RPMI7951 (cell line): ENCODE measurements around the gene IFITM2. TPM values are rescaled to one million over a fixed set of nuclear protein-coding genes. Genes with fewer than 3 reads are reported as not detected.
"Not testable (repeated sequence)": the region's sequence is repeated elsewhere in the genome, so short reads cannot be mapped to it uniquely, and the experiment has no call there.

Experiments used
- DNase-seq: peaks from one replicate; pipeline ENCODE4 v3.0.0-alpha.2; 2012; ENCODE audit warnings: low read depth
- total RNA-seq: library from RNA; depleted of rRNA; stranded (reverse); fragments of >200 nt; shearing (Covaris generic); gene quantifications from 2 replicates; pipeline ENCODE4 v1.2.3, GENCODE V29; 2014

Gene IFITM2
- total RNA-seq, 1 experiment from 2014 or later: 28.0 TPM

DNA sequence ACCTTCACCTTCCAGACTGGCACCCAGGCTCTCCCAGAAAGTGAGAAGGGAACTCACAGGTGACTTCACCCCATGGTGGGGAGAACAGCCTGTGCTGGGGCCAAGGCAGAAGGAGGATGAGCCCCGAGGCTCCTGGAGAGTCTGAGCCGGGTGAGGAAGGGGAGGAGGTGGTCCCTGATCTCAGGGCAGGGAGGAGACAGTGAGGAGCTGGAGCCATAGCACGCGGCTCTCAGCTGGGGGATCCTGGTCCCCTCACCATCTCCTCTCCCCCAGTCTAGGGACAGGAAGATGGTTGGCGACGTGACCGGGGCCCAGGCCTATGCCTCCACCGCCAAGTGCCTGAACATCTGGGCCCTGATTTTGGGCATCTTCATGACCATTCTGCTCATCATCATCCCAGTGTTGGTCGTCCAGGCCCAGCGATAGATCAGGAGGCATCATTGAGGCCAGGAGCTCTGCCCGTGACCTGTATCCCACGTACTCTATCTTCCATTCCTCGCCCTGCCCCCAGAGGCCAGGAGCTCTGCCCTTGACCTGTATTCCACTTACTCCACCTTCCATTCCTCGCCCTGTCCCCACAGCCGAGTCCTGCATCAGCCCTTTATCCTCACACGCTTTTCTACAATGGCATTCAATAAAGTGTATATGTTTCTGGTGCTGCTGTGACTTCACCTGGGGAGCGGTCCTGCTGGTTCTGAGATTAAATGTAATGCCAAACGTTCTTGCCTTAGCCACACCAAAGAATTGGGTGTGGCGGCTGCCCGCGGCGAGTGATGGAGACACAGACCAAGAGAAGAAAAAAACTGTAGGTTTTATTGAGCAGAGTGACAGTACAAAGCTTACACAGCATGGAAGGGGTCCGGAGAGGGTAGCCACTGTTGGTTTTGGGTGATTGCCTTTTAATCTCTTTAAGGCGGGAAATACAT lies 1.4 kb downstream of the IFITM2 start:
- not testable (repeated sequence) for DNase-seq

GRCh38 chr11:309979-310572 lies 2.5 kb downstream of the IFITM2 start:
- DNase-seq: not testable (repeated sequence)

DNA sequence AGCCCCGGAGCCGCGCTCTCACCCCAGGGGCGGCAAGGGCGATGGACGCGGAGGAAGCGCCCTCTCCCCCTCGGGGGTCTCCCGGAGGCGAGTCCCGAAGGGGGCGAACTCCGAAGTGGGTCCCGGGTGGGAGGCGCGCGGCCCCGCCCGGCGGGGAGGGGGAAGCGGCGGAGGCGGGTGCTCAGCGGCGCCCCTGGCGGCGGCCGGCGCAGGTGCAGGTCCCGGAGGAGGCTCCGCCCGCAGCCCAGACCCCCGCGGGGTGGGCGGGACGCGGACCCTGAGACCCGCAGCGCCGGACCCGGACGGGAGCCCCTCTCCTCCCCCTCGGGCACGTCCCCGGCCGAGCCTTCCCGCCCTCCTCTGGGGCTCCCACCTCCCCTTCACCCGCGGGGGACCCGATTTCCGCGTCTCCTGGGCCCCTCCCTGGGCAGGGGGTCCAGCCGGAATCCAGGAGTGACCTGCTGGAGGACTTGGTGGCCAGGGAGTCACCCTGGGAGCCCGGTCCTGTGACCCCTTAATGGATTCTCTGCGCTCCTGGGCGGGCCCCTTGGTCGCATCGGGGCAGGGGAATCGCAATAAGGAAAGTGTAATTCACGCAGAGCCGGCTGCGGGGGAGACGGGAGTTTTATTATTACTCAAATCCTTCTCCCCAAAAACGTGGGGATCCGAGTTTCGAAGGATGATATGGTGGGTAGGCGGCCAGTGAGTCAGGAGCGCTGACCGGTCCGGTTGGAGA lies 3.6 kb downstream of the IFITM2 start:
- not testable (repeated sequence) for DNase-seq

- DNase-seq: no peak
Observed at GRCh38 chr11:312092-312816, 4.6 kb downstream of the IFITM2 start.

DNA sequence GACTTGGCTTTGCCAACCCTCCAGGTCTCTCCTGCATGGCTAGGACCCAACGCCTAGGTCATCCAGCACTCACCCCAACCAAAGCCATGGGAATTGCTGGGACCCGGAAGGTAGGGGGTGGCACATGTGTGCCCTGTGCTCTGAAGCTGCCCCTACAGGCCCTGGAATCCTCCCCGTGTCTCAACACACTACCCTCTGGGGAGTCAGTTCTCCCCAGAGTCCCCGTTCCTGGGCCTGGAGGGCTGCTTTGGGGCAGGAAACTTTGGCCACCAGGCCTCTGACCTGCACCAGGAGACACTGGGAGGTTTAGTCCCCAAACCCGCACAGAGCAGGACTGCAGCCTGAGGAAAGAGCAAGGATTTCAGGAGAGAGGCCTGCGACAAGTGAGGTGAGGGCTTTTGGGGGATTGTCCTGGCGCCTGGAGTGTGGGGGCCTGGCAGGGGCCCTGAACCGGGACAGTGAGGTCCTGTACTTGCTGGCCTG lies 5.7 kb downstream of the IFITM2 start:
- no peak for DNase-seq

GRCh38 chr11:313787-314553 lies 6.4 kb downstream of the IFITM2 start, which contains the start of gene IFITM1:
Gene IFITM1 (plus strand): TSS chr11:314040. CDS start chr11:314171, 131 bp downstream.
- peak; percentile 58 for DNase-seq

DNA sequence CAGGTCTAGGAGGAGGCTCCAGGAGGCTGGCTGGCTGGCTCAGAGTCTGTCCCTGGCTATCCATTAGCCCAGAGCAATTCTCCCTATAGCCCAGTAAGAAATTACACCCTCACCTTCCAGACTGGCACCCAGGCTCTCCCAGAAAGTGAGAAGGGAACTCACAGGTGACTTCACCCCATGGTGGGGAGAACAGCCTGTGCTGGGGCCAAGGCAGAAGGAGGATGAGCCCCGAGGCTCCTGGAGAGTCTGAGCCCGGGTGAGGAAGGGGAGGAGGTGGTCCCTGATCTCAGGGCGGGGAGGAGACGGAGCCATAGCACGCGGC lies 6.9 kb downstream of the IFITM2 start:
- not testable (repeated sequence) for DNase-seq

DNA sequence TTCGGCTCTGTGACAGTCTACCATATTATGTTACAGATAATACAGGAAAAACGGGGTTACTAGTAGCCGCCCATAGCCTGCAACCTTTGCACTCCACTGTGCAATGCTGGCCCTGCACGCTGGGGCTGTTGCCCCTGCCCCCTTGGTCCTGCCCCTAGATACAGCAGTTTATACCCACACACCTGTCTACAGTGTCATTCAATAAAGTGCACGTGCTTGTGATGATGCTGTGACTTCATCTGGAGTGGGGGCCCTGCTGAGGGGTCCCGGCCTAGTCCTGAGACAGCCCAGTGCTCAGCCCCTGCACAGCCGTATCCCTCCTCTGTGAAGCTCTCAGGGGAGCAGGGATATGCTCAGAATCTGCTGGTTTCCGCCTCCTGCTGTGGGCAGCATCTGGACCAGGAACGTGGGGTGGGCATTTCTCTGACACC lies 7.5 kb downstream of the IFITM2 start:
- DNase-seq: no peak

GRCh38 chr11:315516-315994 lies 7.9 kb downstream of the IFITM2 start:
- DNase-seq: no peak

DNA sequence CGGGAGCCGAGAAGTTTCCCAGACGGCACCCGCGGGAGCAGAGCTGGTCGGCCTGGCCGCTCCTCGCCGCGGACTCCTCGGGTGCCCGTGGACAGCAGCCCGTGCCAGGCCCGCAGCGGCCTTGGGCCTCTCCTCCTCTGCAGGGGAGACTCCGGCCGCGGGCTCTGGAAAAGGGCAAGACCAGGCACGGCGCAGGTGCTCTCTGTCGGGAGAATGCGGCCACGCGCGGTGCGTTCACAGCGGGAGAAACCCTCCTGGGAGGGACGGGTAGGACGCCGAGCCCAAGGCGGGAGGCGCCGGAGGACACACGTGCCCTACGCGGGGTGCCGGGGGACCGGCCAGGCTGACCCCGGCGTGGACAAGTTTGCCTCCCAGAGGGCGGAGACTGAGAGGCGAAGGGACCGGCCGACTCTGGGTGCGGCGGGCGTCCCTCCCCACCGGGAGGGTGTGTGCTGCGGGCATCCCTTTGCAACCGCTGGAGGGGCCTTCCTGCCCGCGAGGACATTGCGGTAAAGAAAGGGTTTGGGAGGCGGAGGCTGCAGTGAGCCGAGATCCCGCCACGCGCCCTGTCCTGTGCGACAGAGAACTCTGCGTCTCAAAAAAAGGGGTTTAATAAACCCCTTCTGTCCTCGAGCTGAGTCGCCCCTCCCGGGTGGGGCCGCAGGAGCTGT lies 8.6 kb downstream of the IFITM2 start:
- DNase-seq: no peak

GRCh38 chr11:316891-317301 lies 9.3 kb downstream of the IFITM2 start:
- DNase-seq: no peak

- DNase-seq: not testable (repeated sequence)
Observed at GRCh38 chr11:317668-318404, 10.2 kb downstream of the IFITM2 start.

- not testable (repeated sequence) for DNase-seq
Observed at GRCh38 chr11:318405-319120, 10.9 kb downstream of the IFITM2 start.

GRCh38 chr11:319121-319887 lies 11.7 kb downstream of the IFITM2 start:
- DNase-seq: not testable (repeated sequence)

- DNase-seq: not testable (repeated sequence)
Observed at GRCh38 chr11:319888-320273, 12.3 kb downstream of the IFITM2 start.

DNA sequence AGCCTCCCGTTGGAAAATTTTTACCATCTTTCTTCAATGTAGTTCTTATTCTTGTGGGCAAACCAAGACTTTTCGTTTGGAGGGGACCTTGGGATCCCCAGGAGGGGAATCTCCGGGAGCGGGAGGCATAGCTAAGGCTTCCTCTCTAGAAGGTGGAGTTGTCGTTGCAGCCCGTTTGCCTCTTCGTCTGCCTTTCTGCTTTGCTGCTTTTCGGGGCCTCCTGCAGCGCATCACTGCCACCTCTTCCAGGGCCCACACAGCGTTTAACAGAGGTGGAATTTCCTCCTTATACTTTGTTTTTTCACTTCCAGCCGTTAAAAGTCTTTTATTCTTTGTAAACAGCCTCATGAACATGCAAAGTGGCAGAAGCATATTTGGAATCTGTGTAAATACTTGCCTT lies 16.5 kb downstream of the IFITM2 start:
- no peak for DNase-seq

DNA sequence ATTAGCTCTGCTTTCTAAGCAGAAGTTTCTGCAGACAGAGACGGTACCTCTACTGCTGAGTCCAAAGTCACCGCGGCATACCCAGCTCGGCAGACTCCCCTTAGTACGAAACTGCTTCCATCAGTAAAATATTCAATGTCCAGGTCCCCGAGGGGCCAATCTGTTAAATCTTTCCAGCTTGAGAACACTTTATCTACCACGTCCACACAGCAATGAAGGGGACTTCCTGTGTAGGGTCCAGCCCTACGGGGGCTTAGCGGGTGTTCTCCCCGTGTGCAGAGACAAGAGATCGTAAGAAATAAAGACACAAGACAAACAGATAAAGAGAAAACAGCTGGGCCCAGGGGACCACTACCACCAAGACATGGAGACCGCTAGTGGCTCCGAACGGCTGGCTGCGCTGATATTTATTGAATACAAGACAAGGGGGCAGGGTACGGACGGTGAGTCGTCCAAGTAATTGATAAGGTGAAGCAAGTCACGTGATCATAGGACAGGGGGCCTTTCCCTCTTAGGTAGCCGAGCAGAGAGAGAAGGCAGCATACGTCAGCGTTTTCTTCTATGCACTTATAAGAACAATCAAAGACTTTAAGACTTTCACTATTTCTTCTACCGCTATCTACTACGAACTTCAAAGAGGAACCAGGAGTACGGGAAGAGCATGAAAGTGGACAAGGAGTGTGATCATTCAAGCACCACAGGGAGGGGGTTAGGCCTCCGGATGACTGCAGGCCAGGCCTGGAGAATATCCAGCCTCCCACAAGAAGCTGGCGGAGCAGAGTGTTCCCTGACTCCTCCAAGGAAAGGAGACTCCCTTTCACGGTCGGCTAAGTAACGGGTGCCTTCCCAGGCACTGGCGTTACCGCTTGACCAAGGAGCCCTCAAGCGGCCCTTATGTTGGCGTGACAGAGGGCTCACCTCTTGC lies 17.2 kb downstream of the IFITM2 start:
- DNase-seq: not testable (repeated sequence)
